Upper lobe of left lung (tissue), 4 donors: ENCODE measurements around the gene CD164.

ENCODE experiments used
- EP300 ChIP-seq, 4 donors: sonication (generic); formaldehyde crosslinking; IDR thresholded peaks; one replicate each; pipeline ENCODE4 v1.5.1; 2017; ENCODE audit warnings: antibody characterized with exemption in 4 of 4, control low read depth in 2 of 4
- POLR2A ChIP-seq, 4 donors: fragments of 450-650 bp; IDR thresholded peaks; one replicate each; pipeline ENCODE4 v1.5.1; 2016 to 2017; ENCODE audit warnings: antibody characterized with exemption in 4 of 4, mild to moderate bottlenecking in 2 of 4
- POLR2AphosphoS5 ChIP-seq, 2 donors: sonication (generic); formaldehyde crosslinking; IDR thresholded peaks; one replicate each; pipeline ENCODE4 v1.5.1; 2017; ENCODE audit warnings: antibody characterized with exemption in 2 of 2
- TF ChIP-seq, protein P1 (sequence below), 6 experiments: fragments of 450-650 bp in 4 of 6; fragments of 200-600 bp in 2 of 6; sonication (generic) in 2 of 6; IDR thresholded peaks; one replicate each; pipeline ENCODE4 v1.5.1; 2016 to 2019; ENCODE audit warnings: antibody characterized with exemption in 6 of 6

DNA sequence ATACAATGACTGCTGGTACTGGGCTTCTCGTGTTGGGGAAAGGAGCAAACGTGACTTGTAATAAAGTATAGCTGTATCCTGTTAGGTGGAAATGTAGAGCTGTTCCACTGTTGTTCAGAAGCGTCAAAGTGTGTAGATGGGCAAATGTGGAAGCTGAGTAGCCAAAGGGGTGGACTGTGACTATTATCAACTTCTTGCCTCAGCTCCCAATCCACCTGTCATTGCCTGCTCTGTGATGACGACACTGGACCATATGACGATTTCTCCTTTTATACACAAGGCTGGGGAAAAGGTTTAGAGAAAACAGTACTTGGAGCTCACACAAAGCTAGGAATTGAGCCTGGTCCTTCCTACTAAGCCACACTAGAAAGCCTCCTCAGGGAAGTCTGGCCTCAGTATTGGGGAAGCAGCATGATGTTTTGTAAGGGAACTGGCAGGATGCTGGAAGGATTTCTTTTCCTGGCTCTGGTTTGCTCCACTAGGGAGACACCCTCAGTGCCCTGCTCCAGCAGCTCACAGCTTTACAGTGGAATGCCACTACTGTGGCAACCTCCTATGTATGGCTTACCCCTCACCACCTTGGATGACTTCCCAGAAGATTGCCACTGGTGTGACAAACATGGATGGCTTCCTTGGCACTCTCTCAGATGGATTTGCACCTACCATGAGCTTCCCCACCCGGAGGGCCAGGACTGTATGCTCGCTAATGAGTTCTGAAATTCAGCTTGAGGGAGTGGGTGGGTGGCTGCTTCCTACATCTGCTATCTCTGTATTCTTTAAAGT, 20.0 kb downstream of the CD164 start:
- TF ChIP-seq, protein P1, sequence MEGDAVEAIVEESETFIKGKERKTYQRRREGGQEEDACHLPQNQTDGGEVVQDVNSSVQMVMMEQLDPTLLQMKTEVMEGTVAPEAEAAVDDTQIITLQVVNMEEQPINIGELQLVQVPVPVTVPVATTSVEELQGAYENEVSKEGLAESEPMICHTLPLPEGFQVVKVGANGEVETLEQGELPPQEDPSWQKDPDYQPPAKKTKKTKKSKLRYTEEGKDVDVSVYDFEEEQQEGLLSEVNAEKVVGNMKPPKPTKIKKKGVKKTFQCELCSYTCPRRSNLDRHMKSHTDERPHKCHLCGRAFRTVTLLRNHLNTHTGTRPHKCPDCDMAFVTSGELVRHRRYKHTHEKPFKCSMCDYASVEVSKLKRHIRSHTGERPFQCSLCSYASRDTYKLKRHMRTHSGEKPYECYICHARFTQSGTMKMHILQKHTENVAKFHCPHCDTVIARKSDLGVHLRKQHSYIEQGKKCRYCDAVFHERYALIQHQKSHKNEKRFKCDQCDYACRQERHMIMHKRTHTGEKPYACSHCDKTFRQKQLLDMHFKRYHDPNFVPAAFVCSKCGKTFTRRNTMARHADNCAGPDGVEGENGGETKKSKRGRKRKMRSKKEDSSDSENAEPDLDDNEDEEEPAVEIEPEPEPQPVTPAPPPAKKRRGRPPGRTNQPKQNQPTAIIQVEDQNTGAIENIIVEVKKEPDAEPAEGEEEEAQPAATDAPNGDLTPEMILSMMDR (IDR thresholded peaks at IDR 0.05): no peak
- TF ChIP-seq POLR2A (IDR thresholded peaks at IDR 0.05): no peak
- TF ChIP-seq POLR2AphosphoS5 (IDR thresholded peaks at IDR 0.05): no peak
- TF ChIP-seq EP300 (IDR thresholded peaks at IDR 0.05): no peak
